Measurements from ENCODE around the gene SEMA4A. TPM values are rescaled to one million over a fixed set of nuclear protein-coding genes. Genes with fewer than 3 reads are reported as not detected.
A peak's percentile ranks its signal among the peaks of the same experiment; 100 is the strongest.
"Not testable (repeated sequence)": the region's sequence is repeated elsewhere in the genome, so short reads cannot be mapped to it uniquely, and the experiment has no call there.

The SEMA4A gene
- total RNA-seq, 1 experiment from 2014 or later: 1.5 TPM

DNA sequence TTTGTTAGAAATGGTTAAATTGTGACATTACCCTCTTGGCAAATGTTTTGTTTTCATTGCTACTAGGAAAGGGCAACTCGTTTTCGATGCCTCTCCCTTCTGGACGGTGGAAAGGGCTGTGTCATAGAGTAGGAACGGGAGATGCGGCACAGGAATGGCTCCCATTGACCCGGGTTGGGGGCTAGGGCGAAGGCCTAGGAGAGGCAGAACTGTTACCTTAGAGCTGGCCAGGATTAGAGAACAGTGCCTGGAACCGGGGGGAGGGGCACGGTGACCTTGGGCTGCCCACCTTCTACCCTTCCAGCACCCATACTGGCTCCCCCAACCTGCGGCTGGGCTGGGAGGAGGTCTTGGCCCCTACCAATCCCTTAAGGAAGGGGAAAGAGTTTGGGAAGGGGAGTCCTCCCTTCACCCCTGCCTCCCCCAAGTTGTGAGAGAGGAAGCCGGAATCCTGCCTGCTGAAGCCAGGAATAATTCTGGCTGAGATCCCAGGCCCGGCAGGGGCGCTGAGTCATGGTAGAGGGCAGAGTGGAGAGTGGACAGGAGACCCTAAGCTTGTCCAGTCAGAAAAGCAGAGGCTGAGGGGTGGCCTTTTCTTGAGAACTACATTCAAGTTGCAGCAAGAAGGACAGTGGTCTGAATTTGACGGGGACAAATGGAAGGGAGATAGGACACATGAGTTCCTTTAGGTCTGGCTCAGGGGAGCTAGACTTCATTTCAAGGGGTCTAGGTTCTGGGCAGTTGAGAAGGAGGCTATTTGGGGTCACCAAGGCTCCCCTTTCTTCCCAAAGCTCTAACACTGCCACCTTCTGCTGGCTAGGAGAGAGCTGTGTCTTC lies 30.6 kb upstream of the SEMA4A start:
- Mint-ChIP-seq H3K4me1 (ENCODE audit: insufficient read depth, unreplicated experiment) (peaks cover 88% of the 10 kb centered on the region), H3K27me3 (ENCODE audit: insufficient read depth, unreplicated experiment) (no peaks in the 10 kb centered on the region), H3K27ac (ENCODE audit: low read depth, unreplicated experiment) (peak overlapping the region; percentile 96), H3K4me3 (ENCODE audit: unreplicated experiment) (peak overlapping the region; percentile 79), H3K36me3 (ENCODE audit: insufficient read depth, unreplicated experiment) (peaks cover 44% of the 10 kb centered on the region), H3K9me3 (ENCODE audit: unreplicated experiment) (no peaks in the 10 kb centered on the region)
- peak; percentile 98 for DNase-seq (ENCODE audit: unreplicated experiment)
- ChIA-PET CTCF (interaction anchor here (0.6 to 46.2 kb wide), 7 partner anchors 6 to 147 kb away, joined by 3 to 1892 read pairs (median 7); partner anchors contain the start of genes LMNA and MEX3A), POLR2A (interaction anchor here (0.6 to 25.7 kb wide), 19 partner anchors 7 to 861 kb away, joined by 3 to 960 read pairs (median 4); partner anchors contain the start of genes ARHGEF2, CCT3, KHDC4 and LMNA)
- TSS peak; percentile 5 for BruUV-seq (replicated peaks)
- no peak for TF ChIP-seq CTCF (IDR thresholded peaks at IDR 0.05; ENCODE audit: unreplicated experiment)
- intact Hi-C loops (cut with micrococcal nuclease): loop anchor here (1.0 kb wide), 1 partner anchor 8 kb away; the partner anchor contains the start of gene LMNA

DNA sequence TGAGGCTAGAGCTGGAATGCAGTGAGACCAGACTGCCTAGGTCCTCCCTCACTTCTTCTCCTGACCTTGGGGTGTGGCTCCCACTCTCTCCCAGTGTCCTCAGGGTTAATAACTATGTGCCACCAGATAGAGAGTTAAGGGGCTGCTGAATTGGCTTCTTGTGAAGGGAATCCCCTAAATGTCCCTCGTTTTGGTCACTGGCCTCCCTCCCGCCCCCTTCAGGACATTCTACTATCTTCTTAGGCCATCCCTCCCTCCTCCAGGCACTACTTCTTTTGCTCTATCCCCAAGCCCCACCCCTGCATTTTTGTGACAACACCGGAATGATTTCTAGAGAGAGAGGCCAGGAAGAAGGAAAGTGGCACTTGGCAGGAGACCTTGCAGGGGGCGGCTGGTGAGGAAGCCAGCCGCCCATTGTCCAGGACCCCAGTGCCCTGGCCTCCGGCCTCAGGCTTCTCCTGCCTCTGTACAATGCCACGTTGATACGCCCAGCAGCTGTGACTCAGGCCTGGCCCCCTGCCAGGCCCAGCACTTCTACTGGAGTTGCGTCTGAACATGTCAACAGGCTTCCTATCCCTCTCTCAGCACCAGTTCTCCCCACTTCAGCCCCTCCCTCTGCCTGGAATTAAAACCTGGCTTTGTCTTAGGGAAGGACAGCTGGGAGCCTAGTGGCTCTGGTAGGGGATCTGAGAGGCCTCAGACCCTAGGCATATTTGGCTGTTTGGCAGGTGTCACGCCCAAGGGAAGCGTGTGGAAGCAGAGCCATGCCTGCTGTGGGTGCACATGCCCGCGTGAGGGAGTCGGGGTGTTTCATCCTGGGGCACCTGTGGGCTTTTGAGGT lies 29.8 kb upstream of the SEMA4A start:
- Mint-ChIP-seq H3K9me3 (ENCODE audit: unreplicated experiment) (no peaks in the 10 kb centered on the region), H3K36me3 (ENCODE audit: insufficient read depth, unreplicated experiment) (peaks cover 44% of the 10 kb centered on the region), H3K4me3 (ENCODE audit: unreplicated experiment) (peak overlapping the region; percentile 79), H3K27ac (ENCODE audit: low read depth, unreplicated experiment) (peak overlapping the region; percentile 96), H3K27me3 (ENCODE audit: insufficient read depth, unreplicated experiment) (no peaks in the 10 kb centered on the region), H3K4me1 (ENCODE audit: insufficient read depth, unreplicated experiment) (peaks cover 85% of the 10 kb centered on the region)
- TF ChIP-seq CTCF (IDR thresholded peaks at IDR 0.05; ENCODE audit: unreplicated experiment): peak; percentile 34
- ChIA-PET CTCF (interaction anchor here (0.6 to 46.2 kb wide), 8 partner anchors 5 to 831 kb away, joined by 3 to 1892 read pairs (median 7); partner anchors contain the start of genes LMNA and MEX3A), POLR2A (interaction anchor here (0.6 to 25.7 kb wide), 16 partner anchors 8 to 624 kb away, joined by 3 to 960 read pairs (median 4); partner anchors contain the start of genes ARHGEF2, CCT3, KHDC4 and LMNA)
- no TSS peak for BruUV-seq (replicated peaks)
- intact Hi-C loops (cut with micrococcal nuclease): loop anchor here (1.0 kb wide), 1 partner anchor 9 kb away; the partner anchor contains the start of gene LMNA
- peak; percentile 100 for DNase-seq (ENCODE audit: unreplicated experiment)

- Mint-ChIP-seq H3K4me3 (ENCODE audit: unreplicated experiment) (peak overlapping the region; percentile 79), H3K9me3 (ENCODE audit: unreplicated experiment) (no peaks in the 10 kb centered on the region), H3K27me3 (ENCODE audit: insufficient read depth, unreplicated experiment) (no peaks in the 10 kb centered on the region), H3K36me3 (ENCODE audit: insufficient read depth, unreplicated experiment) (peaks cover 45% of the 10 kb centered on the region), H3K4me1 (ENCODE audit: insufficient read depth, unreplicated experiment) (peaks cover 90% of the 10 kb centered on the region), H3K27ac (ENCODE audit: low read depth, unreplicated experiment) (peak overlapping the region; percentile 96)
- TF ChIP-seq CTCF (IDR thresholded peaks at IDR 0.05; ENCODE audit: unreplicated experiment): no peak
- BruUV-seq (replicated peaks): TSS peak; percentile 91
- CTCF ChIA-PET: interaction anchor here (0.6 to 46.2 kb wide), 7 partner anchors 7 to 1428 kb away, joined by 3 to 1892 read pairs (median 5); partner anchors contain the start of genes LMNA and MEX3A
- intact Hi-C loops (cut with micrococcal nuclease): no loop called here
- DNase-seq (ENCODE audit: unreplicated experiment): peak; percentile 80
- POLR2A ChIA-PET: interaction anchor here (0.6 to 25.7 kb wide), 10 partner anchors 9 to 386 kb away, joined by 3 to 960 read pairs (median 5); partner anchors contain the start of genes KHDC4, LMNA, PMF1 and SMG5
These were observed 28.6 kb upstream of the SEMA4A start for GRCh38 chr1:156124557-156125483.

DNA sequence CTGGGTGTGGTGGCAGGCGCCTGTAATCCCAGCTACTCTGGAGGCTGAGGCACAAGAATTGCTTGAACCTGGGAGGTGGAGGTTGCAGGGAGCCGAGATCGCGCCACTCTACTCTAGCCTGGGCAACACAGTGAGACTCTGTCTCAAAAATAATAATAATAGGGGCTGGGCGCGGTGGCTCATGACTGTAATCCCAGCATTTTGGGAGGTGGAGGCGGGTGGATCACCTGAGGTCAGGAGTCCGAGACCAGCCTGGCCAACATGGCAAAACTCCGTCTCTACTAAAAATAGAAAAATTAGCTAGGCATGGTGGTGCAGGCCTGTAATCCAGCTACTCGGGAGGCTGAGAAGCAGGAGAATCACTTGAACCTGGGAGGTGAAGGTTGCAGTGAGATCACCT lies 27.8 kb upstream of the SEMA4A start:
- intact Hi-C loops (cut with micrococcal nuclease); H3K27me3 Mint-ChIP-seq (ENCODE audit: insufficient read depth, unreplicated experiment); BruUV-seq (replicated peaks); DNase-seq (ENCODE audit: unreplicated experiment); H3K9me3 Mint-ChIP-seq (ENCODE audit: unreplicated experiment): not testable (repeated sequence)
- POLR2A ChIA-PET: interaction anchor here (0.6 to 25.7 kb wide), 10 partner anchors 8 to 192 kb away, joined by 3 to 960 read pairs (median 5); partner anchors contain the start of genes KHDC4, LMNA, PMF1 and SLC25A44
- H3K4me1 Mint-ChIP-seq (ENCODE audit: insufficient read depth, unreplicated experiment): peaks cover 90% of the 10 kb centered on the region
- CTCF ChIA-PET: interaction anchor here (0.6 to 46.2 kb wide), 7 partner anchors 8 to 1428 kb away, joined by 3 to 1892 read pairs (median 3); partner anchors contain the start of genes LMNA and MEX3A
- peak overlapping the region; percentile 96 for H3K27ac Mint-ChIP-seq (ENCODE audit: low read depth, unreplicated experiment)
- peak overlapping the region; percentile 60 for H3K4me3 Mint-ChIP-seq (ENCODE audit: unreplicated experiment)
- H3K36me3 Mint-ChIP-seq (ENCODE audit: insufficient read depth, unreplicated experiment): peaks cover 45% of the 10 kb centered on the region

All from MCF 10A (cell line).